HG02840 (cell line): ENCODE measurements around the gene DND1.
"Not testable (repeated sequence)": the region's sequence is repeated elsewhere in the genome, so short reads cannot be mapped to it uniquely, and the experiment has no call there.

Source experiments
- ATAC-seq: cut with Tn5 transposase; IDR thresholded peaks from one replicate; pipeline ENCODE4 v1.9.1; 2021; ENCODE audit warnings: mild to moderate bottlenecking, moderate library complexity, moderate number of reproducible peaks; ENCODE audit not compliant: unreplicated experiment, low FRiP score

DND1 gene

DNA sequence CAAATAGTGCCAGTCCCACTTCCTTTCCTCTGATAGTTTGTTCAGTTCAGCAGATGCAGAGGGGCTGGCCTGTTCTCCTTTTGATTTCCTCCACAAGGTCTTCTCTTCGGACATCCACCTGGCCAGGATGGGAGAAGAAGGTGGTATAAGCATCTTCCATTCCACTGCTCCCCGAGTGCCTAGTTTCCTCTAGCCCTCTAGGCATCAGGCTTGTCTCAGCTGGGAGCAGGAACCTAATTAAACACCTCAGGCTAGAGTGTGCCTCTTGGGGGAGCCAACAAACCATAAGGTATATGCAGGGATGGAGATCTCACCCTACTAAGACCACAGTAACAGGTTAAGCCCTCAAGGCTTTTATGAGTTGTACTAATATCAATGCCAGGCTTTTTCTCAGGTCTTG lies 835 bp upstream of the DND1 start:
- ATAC-seq = no peak

DNA sequence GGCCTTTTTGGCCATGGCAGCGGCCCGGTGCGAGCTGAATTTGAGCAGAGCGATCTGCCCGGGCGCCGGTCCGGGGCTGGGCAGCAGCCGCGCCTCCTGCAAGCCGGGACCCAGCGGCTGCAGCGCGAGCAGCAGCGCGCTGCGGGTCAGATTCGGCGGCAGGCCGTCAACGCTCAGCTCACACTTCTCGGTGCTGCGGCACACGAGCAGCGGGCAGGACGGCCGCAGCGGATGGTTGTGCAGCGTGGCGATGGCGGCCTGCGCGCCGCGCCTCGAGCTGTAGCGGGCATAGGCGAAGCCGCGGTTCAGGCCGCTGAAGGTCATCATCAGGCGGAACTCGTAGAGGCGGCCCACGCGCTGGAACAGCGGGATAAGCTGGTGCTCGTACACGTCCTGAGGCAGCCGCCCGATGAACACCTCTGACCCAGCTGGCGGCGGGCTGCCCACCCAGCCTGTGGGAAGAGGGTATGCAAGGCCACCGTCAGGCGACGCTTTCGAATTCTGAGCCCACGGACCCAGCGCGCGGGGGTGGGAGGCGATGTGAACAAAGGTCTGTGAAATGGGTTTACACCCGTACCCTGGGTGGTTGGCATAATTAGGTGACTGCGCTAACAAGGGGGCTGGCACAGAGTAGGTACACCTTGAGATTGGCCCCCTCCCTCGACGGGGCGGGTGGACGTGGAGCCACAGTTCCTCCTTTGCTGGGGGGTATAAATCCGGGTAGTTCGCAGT lies 755 bp downstream of the DND1 start:
- ATAC-seq = no peak

DNA sequence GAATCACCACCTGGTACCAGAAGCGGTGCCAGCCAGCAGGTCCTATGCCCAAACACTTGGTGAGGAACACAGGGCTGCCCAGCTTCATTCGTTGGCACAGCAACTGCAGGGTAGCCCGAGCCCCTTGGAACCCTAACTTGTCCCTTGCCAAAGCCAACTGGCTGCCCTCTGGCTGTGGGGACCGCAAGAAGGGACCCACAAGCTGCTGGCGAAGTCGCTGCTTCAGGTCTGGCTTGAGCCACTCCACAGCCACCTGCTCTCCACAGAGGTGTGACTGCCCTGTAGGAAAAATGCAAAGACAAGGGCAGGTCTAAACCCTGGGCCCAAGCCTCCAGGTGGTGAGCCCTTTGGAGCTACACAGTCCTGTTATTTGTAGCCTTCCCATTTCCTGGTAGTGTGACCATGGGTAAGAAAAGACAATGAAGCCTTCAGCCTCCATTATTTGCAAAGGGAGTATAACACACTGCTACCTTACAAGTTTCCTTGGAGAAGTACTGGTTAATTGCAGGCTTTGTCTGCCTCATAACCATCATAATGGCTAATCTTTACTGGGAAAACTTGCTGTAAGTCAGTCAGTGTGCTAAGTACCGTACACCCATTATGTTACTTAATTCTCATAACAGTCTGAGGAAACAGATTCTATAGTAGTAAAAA lies 1.8 kb downstream of the DND1 start:
- no peak for ATAC-seq

DNA sequence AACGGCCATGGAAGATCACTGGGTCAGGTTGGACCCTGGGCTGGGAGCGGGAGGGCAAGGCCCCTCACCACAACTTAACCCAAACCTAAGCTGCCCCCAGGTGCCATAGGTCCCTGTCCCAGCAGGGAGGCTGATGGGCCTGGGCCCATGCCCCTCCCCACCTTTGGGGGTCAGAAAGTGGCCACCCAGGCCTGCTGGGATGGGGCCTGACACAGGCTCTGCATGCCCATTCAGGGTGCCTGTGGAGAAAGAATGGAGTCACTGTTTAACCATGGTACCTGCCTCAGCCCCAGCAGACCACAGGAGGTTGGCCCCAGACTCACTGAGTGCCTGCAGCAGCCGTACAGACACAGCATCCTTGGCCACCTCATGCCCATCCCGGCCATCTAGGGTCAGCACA lies 2.3 kb downstream of the DND1 start:
- ATAC-seq = not testable (repeated sequence)

DNA sequence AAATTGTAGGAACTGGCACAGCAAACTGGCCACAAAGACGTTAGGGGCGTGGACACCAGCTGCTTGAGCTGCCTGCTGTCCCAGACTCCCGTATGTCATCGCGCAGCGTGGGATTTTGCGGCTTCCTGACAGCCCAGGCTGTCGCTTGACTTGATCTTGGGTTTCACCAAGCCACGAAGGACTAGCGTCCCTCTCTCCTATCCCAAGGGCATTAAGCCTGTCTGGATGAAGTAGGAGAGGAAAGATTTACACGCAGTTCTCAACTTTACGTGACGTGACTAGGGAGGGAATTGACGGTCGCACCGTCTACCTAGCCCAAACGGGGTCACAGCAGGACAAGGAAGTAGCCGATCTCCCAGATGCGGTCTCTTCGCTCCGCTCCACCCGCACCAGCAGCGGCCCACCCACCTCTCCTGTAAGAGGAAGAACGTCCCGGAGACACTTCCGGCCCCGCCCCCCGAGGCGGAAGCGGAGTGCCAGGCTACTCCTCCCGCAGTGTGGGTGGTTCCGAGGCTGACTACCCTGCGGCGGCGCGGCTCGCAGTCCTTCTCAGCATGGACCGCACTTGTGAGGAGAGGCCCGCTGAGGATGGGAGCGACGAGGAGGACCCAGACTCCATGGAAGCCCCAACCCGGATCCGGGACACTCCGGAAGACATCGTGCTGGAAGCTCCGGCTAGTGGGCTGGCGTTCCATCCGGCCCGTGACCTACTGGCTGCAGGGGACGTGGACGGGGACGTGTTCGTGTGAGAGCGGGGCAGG lies 8.8 kb downstream of the DND1 start, which contains the start of gene WDR55:
Gene WDR55, plus strand, starts transcription at position 546 of the 761 bp plus-strand sequence. Its CDS starts 9 bp downstream, at position 555.
- peak; percentile 98 for ATAC-seq

DNA sequence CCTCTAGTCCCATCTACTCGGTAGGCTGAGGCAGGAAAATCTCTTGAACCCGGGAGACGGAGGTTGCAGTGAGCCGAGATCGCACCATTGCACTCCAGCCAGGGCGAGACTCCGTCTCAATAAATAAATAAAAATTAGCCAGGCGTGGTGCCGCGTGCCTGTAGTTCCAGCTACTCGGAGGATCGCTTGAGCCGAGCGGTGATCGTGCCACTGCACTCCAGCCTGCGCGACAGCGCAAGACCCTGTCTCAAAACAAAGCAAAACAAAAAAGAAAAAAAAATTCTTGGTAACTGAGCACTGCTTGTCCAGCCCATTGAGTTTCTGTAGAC lies 9.4 kb downstream of the DND1 start:
- no peak for ATAC-seq

DNA sequence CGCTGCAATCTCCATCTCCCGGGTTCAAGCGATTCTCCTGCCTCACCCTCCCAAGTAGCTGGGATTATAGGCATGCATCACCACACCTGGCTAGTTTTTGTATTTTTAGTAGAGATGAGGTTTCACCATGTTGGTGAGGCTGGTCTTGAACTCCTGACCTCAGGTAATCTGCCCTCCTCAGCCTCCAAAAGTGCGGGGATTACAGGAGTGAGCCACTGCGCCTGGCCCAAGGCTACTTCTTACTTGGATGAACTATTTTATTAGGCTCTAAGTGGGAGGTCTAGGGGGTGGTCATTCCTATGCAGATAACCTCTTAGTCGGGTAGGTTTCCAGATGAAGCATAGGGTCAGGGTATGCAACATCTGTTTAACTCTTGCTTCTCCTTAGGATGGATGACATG lies 13.0 kb downstream of the DND1 start:
- not testable (repeated sequence) for ATAC-seq

DNA sequence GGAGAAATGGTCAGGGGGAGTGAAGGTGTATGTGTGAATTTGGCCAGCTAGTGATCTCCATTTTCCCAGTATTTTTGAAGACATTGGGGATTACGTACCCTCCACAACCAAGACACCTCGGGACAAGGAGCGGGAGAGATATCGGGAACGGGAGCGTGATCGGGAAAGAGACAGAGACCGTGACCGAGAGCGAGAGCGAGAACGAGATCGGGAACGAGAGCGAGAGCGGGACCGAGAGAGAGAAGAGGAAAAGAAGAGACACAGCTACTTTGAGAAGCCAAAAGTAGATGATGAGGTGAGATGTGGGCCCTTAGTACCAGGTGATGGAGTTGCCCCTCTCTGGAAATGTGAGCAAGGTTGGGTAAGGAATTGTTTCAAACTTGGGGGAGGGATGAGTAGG lies 14.5 kb downstream of the DND1 start:
- no peak for ATAC-seq

DNA sequence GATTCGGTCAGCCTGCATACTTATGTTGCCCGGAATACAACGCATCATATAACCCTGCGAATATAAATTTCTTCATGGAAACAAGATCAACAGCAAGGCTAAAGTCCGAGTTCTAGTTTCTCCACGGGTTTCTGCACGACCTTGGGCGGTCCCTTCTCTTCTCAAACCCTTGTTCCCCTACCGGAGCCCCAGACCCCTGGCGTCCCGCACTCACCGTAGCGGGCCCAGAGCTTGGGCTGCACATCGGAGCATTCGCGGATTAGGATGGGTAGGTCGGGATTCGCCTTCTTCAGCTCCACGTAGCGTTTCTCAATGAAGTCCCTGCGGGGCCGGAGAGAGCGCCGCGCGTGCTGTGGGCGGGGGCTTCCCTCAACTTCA lies 26.3 kb downstream of the DND1 start:
- ATAC-seq = no peak

DNA sequence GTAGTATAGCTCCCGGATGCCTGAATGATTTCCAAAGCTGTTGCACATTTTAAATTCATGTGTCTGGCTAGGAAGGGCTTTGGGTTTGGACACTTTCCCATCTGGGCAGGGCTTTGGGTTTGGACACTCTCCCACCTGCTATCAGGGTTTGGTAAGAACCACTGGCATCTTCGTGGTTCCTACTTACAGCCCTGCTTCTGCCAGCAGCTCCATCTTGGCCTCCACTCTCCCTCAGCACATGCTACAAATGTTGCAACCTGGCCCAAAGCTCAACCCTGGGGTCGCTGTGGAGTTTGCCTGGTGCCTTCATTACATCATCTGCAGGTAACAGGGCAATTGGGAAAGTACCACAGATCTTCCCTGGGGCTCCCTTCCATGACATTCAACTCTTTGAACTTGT lies 30.7 kb downstream of the DND1 start:
- no peak for ATAC-seq

DNA sequence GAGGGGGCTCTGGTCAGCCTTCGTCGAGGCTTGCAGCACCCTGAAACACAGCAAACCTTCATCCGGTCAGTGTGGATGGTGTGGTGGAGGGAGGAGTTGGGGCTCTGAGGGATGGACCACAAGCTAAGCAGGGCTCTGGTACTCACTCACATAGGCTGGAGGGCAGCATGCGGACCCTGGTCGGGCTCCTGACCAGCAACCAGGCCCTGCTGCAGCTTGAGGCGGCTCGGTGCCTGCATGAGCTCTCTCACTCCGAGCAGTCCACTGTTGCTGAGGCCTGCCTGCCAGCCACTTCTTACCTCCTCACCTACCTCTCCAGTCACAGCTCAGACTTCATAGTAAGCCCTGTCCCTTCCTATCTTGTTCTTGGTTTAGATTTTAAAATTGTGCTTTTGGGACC lies 31.7 kb downstream of the DND1 start:
- ATAC-seq = no peak

DNA sequence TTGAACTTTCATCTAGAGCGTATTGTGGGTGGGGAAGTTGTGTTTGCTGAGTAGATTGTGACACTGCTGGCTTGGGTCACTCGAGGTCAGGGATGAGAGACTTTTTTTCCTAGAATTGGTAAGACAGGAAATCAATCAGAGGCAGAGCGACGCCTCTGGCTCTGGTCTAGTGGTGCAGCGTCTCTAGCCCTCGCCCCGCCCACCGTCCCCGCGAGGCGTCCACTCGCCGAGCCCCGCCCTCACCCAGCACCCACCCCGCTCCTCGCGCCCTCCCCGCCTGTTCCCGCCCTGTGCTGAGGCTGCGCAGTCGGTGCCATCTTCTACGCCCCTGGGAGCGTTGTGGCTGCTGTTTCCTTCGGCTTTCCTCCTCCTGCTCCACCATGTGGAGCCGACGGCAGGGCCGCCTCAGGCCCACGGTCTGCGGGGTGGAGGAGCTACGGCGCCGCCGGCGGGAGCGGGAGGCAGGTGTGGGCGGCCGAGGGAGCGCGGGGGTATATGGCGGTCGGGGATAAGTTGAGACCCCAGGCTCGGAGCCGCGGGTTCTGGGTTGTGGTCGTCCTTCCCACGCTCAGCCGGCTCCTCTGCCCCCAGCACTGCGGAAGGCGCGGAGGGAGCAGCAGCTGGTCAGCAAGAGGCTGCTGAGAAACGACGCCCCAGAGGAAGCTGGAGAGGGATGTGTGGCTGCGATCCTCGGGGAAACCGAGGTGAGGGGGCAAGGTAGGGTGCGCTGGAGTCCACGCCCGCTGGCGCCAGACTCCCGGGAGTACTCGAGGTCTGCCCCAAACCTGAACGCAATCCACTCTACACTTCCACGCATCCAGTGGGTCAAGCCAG lies 34.0 kb downstream of the DND1 start, which contains the start of gene TMCO6:
Gene TMCO6, plus strand, starts transcription at position 304 of the 834 bp plus-strand sequence. Its CDS starts 77 bp downstream, at position 381.
- ATAC-seq = peak; percentile 90

DNA sequence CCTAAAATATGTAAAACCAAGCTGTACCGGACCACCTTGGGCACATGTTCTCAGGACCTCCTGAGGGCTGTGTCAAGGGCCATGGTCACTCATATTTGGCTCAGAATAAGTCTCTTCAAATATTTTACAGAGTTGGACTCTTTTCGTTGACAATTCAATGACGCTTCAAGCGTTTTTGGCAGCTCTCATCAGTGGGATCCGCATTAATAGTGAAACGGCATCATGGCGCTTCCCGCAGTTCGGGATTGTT lies 34.6 kb downstream of the DND1 start:
- not testable (repeated sequence) for ATAC-seq

DNA sequence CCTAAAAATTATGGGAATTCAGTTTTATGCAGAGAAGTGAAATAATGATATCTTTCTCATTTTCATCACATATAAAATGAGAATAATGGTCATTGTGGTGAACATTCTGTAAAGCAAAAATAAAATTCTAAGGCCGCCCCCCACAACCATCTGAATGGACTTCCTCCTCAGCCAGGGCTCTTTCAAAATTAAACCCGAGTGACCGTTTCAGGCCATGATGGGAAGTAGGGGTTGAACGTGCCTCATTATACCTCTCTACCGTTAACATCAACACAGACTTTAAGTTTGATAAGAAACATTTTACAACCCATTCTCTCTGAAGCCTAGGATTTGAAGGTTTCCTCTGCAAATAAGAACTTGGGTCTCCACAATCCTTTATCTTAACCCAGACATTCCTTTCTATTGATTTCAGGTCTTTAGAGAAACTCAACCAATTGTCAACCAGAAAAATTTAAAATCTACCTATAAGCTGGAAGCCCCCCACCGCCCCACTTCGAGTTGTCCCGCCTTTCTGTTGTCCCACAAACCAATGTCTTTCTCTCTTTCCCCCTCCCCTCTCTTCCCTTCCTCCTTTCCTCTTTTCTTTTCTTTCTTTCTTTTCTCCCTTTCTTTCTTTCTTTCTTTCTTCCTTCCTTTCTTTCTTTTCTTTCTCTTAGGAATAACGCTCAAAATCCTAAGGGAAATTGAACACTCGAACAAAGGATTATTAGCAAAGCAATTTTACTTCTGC lies 35.8 kb downstream of the DND1 start:
- no peak for ATAC-seq

DNA sequence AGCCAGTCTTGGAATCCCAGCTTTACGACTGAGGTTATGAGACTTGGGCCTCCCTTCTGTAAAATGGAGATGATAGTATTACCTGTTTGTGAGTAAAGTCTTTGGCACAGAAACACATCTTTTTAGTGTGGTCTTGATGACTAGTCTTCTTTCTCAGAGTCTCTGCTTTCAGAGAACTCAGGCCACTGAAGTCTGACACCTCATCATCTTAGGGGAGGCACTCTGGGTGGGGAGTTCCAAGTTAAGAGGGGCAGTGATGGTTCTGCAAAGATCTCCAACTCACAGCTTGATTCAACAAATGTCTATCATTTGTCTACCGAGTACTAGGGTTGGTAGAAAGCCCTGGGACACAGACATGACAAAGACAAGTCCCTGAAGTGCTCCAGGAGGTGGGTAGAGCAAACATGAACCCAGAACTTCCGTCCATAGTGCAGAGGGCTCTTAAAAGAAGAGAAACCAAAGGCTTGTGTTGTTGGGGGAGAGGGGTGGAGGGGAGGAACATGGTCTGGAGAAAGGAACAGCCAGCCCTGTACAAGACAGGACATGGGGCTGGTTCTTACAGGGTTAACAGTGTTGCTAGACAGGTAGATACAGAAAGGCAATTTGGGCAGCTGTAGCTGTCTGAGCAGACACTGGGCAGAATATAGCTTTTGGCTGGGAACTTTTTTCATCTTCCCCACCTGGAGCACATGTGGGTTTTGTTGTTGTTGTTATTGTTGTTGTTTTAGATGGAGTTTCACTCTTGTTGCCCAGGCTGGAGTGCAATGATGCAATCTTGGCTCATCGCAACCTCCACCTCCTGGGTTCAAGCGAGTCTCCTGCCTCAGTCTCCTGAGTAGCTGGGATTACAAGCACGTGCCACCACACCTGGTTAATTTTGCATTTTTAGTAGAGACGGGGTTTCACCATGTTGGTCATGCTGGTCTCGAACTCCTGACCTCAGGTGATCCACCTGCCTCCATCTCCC lies 37.8 kb downstream of the DND1 start:
- ATAC-seq = no peak

DNA sequence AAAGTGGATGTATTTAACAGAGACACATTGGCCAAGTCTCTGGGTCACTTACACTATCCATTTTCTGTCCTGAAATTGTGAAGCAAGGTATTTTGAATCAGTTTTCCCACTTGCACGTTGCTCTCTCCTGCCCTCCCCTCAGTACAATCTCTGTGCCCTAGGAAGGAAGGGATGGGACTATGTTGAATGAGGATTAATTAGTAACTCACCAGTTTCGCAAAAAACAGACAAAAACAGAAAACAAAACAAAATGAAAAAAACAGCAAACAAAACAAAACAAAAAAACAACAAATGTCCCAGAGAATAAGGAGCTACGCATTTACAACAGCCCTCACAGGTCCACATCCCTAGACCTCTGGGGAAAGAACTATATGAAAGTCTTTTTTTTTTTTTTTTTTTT lies 39.3 kb downstream of the DND1 start:
- no peak for ATAC-seq

DNA sequence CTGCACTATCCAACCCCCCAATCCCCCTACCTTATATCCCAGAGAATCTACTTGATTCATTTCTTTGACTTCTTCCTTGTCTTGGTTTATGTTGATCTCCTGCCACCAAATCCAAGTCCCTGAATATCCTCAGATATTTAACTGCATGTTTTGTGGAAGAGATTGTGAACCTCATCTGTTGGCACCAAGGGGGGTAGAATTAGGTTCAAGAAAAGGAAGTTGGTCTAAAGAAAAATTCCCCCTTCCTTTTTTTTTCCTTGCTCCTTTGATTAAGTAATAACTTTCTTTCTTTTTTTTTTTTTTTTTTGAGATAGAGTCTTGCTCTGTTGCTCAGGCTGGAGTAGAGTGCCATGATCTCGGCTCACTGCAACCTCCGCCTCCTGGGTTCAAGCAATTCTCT lies 39.9 kb downstream of the DND1 start:
- ATAC-seq = no peak

DNA sequence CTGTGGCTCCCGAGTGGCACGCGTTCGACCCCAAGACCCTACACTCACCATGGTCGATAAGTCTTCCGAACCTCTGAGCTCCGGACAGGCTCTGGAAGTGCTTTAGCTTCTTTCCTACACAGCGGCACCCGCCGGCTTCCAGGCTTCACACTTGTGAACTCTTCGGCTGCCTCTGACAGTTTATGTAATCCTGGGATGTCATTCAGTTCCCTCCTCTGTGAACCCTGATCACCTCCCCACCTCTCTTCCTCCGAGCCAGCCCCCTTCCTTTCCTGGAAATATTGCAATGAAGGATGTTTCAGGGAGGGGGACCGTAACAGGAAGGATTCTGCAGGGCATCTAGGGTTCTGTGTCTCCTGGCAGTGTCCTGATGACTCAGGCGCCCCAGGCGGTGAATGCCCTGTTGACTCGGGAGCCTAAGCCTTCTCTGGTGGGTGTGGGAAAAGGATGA lies 40.3 kb downstream of the DND1 start, which contains the start of gene CD14:
Gene CD14, minus strand, starts transcription at position 155 of the 451 bp plus-strand sequence. Its CDS starts 104 bp downstream, at position 51.
- ATAC-seq = no peak
